GM21423 (cell line): ENCODE results near the gene PEA15.

ENCODE experiments used
- ATAC-seq: cut with Tn5 transposase; IDR thresholded peaks from one replicate; pipeline ENCODE4 v1.9.1; 2021; ENCODE audit warnings: mild to moderate bottlenecking, moderate library complexity; ENCODE audit not compliant: unreplicated experiment

Gene PEA15

DNA sequence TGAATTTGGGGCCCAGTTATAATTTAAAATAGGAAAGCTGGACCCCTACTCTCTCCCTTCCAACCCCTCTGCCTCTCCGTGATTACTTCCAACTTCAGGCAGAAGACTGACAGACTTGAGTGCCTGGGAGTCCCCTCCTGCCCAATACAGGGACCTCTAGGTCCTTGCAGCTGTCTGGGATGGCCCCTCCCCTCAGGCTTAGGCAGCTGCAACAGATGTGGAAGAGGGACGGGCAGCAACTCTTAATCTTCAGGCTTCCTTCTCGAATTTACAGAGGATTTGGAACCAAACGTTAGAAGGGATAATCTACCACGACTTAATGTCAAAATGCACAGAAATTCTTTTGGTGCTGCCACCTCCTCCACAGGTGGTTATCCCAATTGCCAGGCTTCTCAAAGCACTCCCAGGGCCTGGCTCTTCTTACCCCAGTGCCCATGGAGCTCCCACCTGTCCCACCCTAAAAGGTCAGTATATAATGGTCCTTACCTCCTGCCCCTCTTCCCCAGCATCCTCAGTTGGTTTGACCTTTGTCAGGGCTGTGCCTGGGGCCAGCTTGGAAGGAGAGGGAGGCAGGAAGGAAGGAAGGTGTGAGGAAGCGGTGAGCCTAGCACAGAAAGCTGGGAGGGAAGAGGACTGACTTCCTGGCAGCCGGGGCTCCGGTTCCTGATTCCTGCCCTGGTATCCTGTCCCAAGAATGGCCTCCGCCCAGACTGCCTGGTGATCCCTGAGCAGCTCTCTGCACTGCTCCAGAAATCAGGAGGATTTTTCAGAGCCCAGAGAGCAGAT is 2.8 kb downstream of the PEA15 start:
- ATAC-seq: no peak

DNA sequence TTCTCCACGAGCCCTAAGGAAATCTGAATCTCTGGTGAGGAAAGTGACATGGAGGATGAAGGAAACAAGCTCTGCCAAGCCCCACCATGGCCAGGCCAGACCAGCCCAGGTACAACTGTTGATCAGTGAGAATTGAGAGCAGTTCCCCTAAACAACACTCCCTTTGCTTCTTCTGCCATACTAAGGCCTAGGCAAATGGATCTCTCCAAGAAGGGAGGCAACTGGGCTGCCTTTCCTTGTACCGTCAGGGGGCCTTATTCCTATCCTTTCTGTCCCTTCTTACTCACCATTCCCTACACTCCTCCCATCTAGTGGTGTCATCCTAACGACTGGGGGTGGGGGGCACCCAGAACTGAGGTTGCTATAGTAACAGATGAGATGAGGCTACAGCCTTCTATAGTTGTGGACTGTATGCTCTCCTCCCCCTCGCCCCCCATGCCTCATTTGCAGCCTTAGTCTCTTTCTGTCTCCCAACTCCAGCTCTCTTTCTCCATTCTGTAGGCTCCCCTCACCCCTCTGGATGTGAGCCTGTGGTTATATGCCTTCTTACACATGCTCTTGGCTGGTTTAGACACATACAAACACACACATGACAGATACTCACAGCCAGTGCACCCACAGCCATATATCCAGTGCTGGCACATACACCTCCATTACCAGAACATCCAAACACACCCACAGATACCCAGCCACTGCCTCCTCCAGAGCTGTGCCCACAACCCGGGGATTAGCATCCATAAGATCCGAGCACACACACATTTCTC is 3.6 kb downstream of the PEA15 start:
- no peak for ATAC-seq

DNA sequence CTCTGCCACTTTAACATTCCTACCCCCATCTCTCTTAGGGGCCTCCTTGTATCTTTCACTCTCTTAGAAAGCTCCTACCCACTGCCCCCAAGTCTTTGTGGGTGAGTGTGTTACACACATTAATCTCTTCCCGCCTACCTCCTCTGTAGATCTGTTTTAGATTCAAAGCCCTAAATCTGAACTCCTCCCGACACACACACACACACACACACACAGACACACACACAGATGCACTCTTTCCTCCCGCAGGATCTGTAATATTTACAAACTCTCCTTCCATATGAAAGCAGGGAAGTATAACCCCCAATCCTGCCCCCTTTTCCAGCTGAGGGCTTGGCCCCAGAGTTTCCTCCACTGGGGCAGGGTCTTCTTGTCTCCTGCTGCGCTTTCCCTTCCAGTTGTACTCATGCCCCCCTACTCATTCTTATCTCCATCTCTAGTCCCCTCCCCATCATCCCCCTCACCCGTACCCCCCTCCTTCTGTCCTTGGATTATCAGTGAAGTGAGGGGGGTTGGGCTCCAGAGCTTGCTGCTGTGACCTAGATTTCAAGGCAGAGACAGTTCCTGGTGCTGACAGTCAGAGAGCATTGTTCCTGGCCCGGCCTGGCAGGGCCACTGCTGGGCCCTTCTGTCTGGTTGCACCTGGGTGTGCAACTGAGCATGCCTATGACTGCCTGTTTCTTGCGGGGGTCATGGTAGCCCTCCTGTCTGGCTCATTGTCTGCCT is 4.3 kb downstream of the PEA15 start:
- no peak for ATAC-seq

DNA sequence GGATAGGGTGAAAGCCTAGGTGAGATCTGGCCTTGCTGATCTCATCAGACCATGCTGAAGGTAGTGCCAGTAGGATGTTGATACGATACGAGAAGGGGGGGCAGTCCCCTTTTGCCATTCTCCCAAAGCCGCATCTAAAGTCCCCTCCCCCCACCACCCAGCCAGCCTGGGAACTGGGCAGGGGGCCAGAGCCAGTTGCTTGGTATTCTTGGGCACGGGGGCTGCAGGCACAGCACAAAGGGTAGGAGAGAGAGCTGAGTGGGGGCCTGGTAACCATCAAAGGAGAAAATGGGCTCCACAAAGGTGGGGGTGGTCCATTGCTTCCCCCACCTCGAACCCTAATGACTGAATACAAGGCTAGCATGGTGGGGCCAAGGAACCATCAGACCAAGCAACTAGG is 5.4 kb downstream of the PEA15 start:
- ATAC-seq: no peak

DNA sequence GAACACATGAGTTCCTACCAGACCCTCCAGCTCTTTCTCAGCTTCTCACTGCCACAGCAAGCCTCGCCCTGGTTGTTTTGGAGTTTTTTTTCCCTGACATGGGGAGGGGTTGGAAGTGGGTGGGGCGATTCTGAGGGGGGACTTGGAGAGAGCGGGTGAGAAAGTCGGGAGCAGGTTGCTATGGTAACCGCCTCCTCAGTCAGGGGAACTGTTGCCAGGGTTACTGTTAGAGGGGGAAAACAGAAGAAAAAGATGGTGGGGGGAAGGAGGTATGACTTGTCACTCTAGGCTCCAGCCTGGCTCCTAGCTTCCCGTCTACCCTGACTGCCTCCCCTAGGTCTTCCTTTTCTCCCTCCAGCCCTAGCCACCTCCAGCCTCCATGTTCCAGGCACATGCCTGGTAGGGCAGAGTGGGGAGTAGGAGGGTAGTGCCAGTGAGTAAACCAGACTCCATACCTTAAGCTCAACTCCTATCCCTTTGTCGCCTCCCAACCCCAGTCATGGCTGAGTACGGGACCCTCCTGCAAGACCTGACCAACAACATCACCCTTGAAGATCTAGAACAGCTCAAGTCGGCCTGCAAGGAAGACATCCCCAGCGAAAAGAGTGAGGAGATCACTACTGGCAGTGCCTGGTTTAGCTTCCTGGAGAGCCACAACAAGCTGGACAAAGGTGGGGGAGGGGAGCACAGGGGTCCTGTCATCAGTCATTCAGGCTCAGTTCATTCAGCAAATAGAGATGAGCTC is 6.0 kb downstream of the PEA15 start:
- ATAC-seq: no peak

DNA sequence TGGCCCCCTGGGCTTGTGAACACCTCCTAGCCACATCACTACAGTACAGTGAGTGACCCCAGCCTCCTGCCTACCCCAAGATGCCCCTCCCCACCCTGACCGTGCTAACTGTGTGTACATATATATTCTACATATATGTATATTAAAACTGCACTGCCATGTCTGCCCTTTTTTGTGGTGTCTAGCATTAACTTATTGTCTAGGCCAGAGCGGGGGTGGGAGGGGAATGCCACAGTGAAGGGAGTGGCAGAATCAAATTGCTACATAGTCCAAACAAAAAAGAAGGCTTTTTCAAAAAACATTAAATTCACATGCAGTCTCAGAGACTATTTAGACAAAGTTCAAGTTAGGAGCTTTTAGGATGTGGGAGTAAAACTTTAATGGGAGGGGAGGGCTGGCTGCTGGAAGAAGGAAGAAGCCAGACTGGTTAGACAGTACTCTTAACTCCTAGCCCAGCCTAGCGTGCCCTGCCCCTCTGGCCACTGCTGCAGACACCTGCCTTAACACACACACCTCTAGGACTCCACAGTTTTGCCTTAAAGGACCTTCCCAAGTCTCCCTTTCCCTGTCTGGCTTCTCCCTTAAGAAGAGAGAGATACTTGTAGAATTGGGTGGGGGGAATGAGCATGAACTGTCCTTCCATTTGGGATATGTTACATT is 9.4 kb downstream of the PEA15 start:
- ATAC-seq: no peak

DNA sequence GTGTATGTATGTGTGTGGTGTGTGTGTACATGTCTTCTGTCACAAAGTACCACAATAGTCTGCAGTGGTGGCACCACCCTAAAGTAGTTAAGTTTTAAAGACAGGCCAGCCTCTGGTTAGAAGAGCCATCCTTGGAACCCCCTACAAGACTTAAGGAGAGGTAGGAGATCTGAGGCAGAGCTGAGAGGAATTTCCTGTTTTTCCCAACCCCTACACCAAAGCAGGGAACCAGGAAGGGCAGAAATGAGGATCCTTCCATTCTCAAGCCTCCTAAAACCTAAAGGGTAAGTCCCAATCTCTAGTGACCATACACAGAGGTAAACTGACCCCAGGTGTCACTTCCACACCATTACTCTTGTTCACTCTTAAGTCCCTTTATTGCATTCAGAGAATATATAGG is 11.1 kb downstream of the PEA15 start:
- no peak for ATAC-seq

DNA sequence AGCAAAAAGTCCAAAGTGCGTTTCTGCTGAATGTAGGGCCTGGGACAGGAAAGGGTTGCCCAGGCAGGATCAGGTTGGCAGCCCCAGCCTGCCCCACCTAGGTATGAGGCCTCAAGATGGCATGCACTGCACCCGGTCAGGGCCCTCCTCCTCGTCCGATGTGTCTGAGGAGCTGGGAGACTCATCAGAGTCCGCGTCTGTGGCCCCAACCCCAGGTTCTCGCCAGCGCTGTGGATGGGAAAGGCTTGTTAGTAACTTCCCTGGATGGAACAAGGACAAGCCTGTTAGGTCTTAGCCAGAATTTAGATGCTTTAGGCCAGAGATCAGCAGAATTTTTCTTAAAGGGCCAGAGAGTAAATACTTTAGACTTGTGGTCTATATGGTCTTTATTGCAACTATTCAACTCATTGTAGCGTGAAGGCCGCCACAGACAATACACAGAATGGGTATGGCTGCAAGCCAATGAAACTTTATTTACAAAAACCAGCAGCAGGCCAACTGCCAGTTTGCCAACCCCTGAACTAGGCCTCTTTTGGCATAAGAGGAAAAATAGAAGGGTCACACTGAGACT is 12.4 kb downstream of the PEA15 start:
- ATAC-seq: no peak

DNA sequence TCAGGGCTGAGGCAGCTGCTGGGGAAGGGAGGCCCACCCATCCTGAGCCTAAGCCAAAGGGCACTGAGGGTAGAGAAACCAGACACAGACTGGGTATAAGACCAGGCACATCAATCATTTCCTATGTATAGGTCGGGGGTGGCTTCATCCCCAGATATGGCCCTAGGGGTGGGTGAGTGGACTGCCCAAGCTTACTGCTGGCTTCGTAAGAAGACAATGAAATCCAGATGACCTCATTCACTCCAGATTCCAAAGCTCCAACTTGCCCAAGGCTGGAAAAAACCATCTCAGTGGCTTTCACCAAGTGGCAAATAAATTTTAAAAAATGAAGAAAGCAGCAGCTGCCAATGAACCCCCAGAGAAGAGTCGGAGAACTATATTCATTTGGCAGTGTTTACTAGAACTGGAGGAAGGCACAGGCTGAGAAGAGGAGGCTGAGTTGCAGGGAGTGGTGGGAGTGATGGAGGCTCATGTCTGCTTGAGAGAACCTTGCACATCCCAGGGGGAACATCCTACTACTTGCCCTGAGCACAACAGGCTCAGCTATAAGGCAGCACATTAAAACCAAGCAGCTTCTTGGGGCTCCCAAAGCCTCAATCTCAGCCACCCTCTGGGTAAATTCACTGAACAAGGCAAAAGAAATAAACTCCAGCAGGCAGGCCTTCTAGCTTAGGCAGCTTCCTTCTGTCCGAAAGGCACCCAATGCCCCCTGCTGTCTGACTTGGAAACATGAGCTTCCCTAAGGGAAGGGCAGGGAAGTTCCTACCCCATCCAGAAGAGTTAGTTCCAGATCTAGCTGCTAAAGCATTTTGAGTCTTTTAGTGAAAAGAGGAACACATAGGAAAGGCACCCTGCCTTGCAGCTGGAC is 14.1 kb downstream of the PEA15 start:
- no peak for ATAC-seq

DNA sequence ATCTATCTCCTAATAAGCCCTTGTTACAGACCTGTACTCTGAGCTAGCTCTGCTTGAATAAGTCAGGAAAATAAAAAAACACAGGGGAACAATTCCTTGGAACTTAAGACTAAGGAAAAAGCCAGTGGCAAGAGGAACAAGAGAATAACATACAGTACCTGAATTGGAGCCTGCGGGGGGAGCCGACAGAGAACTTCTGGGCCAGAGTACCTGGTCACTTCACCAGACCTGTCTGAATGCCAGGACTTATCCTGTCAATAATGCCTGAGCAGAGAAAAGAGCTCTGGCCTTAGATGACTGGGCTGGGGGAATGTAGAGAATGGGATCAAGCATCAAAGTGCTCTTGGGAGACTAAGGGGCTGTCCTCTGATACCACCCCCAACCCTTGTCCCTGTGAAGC is 15.1 kb downstream of the PEA15 start:
- no peak for ATAC-seq

DNA sequence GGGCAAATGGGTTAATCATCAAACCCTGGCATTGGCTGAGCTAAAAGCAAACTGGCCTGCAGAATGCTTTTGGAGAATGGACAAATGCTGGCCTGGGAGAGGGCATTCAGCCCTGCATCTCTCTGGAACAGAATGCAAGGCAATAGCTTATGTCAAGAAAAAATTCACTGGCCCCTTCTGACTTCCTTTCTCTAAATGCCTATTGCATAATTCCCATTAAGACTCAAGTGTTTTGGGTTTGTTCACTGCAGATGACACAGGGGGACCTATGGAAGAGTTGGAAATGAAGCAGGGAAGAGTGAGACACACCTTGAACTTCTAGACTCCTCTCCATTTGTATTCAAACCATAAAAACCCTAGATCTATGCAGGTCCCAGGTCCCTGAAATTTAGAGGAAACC is 15.9 kb downstream of the PEA15 start:
- ATAC-seq: no peak

DNA sequence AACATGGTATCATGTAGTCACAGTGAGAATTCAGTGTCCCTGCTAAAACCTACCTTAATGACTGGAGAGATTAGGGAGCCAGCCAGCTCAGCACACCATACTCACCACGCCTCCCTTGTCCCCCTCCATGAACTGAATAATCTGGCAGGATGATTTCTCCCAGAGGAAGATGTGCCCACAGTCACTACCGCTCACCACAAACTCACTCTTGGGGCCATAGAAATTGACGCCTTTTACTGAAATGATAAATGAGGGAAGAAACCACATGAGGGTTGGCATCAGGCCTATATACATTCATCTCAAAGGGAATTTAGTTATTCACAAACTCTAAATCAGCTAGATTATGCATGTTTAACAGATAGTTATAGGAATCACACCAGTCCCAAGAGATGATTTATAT is 17.4 kb downstream of the PEA15 start:
- ATAC-seq: no peak

DNA sequence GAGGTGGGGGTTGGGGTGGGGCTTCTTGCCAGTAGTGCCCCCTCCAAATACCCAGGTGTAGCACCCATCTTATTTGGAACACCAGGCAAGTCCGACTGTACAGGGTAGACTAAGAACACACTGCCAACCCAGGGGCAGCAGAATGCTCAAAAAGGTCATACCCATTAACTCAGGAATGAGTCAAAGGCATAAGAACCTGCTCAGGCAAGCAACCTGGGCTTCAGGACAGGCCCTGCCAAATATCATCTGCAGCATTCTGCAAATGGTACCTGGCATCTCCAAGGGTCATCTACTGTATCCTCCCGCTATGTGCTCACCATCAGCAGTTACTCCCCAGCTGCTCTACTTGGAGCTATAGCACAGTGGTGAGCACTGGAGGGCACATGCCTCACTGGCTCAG is 19.4 kb downstream of the PEA15 start:
- no peak for ATAC-seq

DNA sequence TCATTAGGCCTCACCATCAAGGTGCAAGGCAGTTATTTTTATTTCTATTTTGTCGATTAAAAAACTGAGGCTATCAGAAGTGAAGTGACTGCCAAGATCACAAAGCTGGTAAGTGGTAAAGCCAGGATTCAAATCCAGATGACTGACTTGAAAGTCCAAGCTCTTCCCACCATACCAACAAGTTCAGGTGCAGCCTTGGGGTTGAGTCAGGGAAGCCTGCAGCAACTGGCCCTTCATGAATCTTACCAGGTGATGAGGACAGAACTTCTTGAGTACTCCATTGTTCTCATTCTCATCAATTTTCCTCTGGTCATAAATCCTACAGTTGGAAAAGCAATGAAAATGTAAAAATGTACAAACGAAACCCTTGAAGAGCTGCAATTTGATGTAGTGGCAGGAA is 20.2 kb downstream of the PEA15 start:
- no peak for ATAC-seq

DNA sequence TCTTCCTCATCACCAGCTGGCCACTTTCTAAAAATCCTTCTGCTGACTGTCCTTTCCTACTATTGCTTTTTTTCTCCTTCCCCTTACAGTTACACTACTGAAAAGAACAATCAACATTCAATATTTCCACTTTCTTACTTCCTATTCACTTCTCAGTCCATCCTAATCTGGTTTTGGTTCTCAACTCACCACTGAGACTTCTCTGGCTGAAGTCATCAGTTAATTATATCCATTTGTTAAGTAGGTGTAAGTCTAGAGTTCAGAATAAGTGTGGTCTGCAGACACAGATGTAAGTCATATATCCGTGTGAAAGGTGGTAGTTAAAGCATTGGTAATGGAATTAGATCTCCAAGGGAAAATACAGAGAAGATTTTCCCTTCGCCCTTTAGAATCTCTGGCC is 21.4 kb downstream of the PEA15 start:
- ATAC-seq: no peak

DNA sequence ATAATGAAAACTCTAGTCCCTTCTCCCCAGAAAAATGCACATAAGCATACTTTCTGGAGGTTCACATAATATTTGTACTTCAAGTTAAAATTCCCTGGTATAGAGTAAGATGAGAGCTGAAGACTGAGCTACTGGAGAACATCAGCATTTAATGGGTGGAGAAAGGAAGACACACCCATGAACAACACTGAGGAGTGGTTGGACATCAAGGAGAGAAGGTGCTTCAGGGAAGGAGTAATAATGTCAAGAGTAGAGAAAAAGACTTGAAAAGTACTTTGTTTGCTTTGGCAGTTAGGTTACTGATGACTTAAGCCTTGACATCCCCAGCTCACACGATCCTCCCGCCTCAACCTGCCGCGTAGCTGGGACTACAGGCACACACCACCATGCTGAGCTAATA is 21.9 kb downstream of the PEA15 start:
- no peak for ATAC-seq

DNA sequence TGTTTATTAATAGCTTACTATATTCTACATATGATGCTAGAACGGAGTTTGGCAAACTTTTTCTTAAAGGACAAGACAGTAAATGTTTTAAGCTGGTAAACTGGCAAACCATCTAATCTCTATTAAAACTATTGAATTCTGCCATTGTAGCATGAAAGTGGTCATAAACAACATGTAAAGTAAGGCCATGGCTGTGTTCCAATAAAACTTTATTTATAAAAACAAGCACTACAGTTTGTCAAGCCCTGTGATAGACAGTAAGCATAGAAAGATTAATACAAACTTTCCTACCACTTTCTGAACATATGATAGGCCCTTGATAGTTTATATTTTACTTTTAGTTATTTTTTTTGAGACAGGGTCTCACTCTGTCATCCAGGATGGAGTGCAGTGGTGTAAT is 22.4 kb downstream of the PEA15 start:
- ATAC-seq: no peak

DNA sequence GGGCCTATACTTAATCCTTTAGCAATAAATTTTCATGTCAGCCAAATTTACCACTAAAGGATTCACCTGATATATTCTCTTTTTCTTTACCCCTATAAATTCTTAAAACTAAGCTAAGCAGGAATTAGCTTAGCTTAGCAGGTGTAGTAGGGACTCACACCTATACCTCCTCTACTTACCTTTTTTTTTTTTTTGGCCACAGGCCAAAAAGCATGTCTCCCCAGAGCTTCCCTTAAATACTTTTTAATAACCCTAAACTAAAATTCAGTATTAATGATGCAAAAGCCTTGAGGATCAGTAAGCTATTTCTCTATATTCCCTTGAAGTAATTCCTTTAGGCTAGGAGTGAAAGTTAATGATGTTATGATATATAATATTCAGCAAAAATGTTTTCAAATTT is 23.2 kb downstream of the PEA15 start:
- ATAC-seq: no peak

DNA sequence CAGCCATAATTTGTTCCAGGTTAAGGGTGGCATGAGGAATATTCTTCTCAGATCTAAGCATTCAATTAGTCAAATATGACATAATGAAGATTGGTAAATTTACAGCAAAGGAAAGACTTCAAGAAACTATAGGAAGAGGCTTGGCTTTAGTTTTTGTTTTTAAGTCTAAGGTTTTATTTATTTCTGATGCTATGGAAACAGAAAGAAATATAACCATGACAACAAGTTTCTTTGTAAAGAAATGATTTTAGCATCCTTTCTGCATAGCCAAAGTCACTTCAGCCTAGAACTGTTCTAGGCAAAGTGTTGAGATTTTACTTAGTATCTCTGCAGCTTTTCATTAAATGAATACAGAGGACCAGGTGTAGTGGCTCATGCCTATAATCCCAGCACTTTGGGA is 27.7 kb downstream of the PEA15 start:
- ATAC-seq: no peak
